ENCODE results near the gene MEIG1. TPM values are rescaled to one million over a fixed set of nuclear protein-coding genes. Genes with fewer than 3 reads are reported as not detected.

Gene MEIG1
- total RNA-seq, 4 donors from 2014 or later, result not detected

DNA sequence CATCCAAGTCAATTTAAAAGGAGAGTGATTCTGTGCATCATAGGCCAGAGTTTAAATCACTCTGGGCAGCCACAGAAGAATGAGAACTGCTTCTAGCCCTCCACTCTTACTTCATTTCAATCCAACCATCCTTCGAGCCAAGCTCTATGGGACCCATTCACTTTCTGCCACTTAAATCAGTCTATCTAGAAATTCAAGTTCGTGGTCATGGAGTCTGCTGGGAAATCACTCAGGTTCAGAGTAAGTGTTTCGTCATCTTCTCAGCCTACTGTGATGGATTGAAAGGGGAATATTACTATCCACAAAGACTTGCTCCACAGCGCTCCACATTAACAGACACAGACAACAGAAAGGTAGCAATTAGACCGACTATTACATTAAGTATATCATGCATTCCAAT is 9.9 kb upstream of the MEIG1 start:
- no peak for TF ChIP-seq CTCF (IDR thresholded peaks at IDR 0.05; ENCODE audit: low read depth)

GRCh38 chr10:14952851-14953423 is 6.3 kb upstream of the MEIG1 start:
- no peak for TF ChIP-seq CTCF (IDR thresholded peaks at IDR 0.05; ENCODE audit: low read depth)

- TF ChIP-seq CTCF (IDR thresholded peaks at IDR 0.05; ENCODE audit: low read depth), result no peak
These were observed 5.7 kb upstream of the MEIG1 start for GRCh38 chr10:14953424-14954000.

GRCh38 chr10:14954001-14954770 is 5.0 kb upstream of the MEIG1 start, which contains the start of gene DCLRE1C:
DCLRE1C (minus strand) TSS chr10:14954096; CDS start chr10:14954010, 86 bp downstream.
- no peak for TF ChIP-seq CTCF (IDR thresholded peaks at IDR 0.05; ENCODE audit: low read depth)

DNA sequence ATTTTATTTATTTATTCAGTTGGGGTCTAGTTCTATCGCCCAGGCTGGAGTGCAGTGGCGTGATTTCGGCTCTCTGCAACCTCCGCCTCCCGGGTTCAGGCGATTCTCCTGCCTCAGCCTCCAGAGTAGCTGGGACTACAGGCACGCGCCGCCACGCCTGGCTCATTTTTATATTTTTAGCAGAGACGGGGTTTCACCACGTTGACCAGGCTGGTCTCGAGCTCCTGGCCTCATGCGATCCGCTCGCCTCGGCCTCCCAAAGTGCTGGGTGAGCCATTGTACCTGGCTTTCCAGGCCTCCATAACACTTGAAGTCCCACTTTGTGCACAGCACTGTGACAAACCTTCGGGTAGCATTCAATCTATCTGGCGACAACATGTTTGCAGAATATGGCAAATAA is 4.3 kb upstream of the MEIG1 start:
- no peak for TF ChIP-seq CTCF (IDR thresholded peaks at IDR 0.05; ENCODE audit: low read depth)

DNA sequence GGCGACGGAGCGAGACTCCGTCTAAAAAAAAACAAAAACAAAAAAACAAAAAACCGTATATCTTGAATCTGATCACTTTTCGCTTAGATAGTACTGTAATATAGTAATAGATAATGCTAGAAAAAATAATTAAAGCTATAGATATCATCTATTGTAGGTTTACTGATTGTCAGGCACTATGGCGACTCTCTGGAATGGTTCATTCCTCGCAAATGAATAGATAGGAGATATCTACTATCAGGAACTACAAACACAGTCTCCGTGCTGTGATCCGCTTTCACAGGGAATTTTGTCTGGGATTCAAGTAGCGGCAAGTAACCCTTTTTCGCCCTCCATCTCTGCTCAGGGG is 342 bp upstream of the MEIG1 start:
- TF ChIP-seq CTCF (IDR thresholded peaks at IDR 0.05; ENCODE audit: low read depth), result no peak

DNA sequence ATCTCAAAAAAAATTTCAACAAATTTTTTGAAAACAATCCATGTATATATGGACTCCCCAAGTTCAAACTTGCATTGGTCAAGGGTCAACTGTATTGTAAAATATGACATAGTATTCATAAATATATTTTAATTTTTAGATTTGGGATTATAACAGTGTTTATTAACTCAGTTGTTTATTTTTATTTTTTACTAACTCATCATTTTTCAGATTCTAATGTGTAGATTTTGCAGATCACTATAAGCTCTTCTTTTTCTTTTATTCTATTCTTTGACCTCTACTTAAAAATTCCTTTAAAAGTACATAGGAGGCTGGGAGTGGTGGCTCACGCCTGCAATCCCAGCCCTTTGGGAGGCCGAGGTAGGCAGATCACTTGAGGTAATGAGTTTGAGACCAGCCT is 8.7 kb downstream of the MEIG1 start:
- TF ChIP-seq CTCF (IDR thresholded peaks at IDR 0.05; ENCODE audit: low read depth), result no peak

Data from subcutaneous adipose tissue (tissue), 4 donors.